ENCODE data around the gene SLC16A5. TPM values are rescaled to one million over a fixed set of nuclear protein-coding genes. Genes with fewer than 3 reads are reported as not detected.

The SLC16A5 gene
- total and polyA plus RNA-seq, 10 of the 15 experiments (the other 5 are each of a cell fraction or from before 2014, with no cell fraction given), result 0.03 to 3.1 (median 0.96) TPM

GRCh38 chr17:75109046-75109406 is 21.3 kb downstream of the SLC16A5 start:
- no peaks in the 10 kb centered on the region; a peak in 1 of 4 replicates for H3K27me3 ChIP-seq (replicated peaks in 1 of 2; ENCODE audit: control insufficient read depth in 2 of 2, insufficient read depth in 2 of 2, low read length in 1 of 2)
- no peak for FAIRE-seq
- in situ Hi-C loops (cut with MboI), result no loop called here

More at GRCh38 chr17:75109046-75109406, 21.3 kb downstream of the SLC16A5 start:
- no TSS peak for BruUV-seq (replicated peaks)
- peaks cover 10% of the 10 kb centered on the region for H3K79me2 ChIP-seq (ENCODE audit: control insufficient read depth, insufficient read depth, low read length)
- POLR2A ChIA-PET, result interaction anchor here (1.0 to 3.5 kb wide), 4 partner anchors 22 to 153 kb away, joined by 4 to 11 read pairs (median 7); partner anchors contain the start of genes GGA3, MRPL58, MRPS7 and NT5C
- H4K20me1 ChIP-seq (ENCODE audit: control insufficient read depth, insufficient read depth), result no peaks in the 10 kb centered on the region
- DNase-seq (ENCODE audit: low read depth, low spot score), result no peak
- 19% methylated on average over 22 of the region's 22 CpGs for WGBS (ENCODE audit: insufficient coverage, insufficient replicate concordance, low lambda C conversion rate, missing lambda C conversion rate)
- H2AFZ ChIP-seq (ENCODE audit: control insufficient read depth, low read depth, low read length), result peak overlapping the region; percentile 77
- RAD21 ChIA-PET (ENCODE audit: unreplicated experiment), result interaction anchor here (0.9 to 1.0 kb wide), 5 partner anchors 8 to 182 kb away, joined by 3 to 5 read pairs (median 3); no protein-coding TSS in a partner anchor
- H3K27ac ChIP-seq (ENCODE audit: control insufficient read depth, insufficient read depth), result peak overlapping the region; percentile 37; the same call in 1 of the 2 replicates
- SMC1A ChIA-PET (ENCODE audit: uncharacterized antibody, unreplicated experiment), result interaction anchor here (1.1 kb wide), 1 partner anchor 75 kb away, joined by 3 read pairs; no protein-coding TSS in a partner anchor
- intact Hi-C loops (cut with micrococcal nuclease; ENCODE audit: unreplicated experiment), result no loop called here
- peak overlapping the region; percentile 97 for H3K4me3 ChIP-seq
- CTCF ChIA-PET, result interaction anchor here (0.6 to 9.3 kb wide), 4 partner anchors 22 to 148 kb away, joined by 3 to 293 read pairs (median 12); partner anchors contain the start of genes MRPL58 and NUP85
- H3K36me3 ChIP-seq (ENCODE audit: control insufficient read depth in 2 of 2, insufficient read depth in 2 of 2, low read length in 1 of 2), result peaks cover 0 to 3% of the 10 kb centered on the region in 2 experiments; a peak in 1 of 4 replicates
- H3K4me2 ChIP-seq (ENCODE audit: control insufficient read depth, insufficient read depth), result peak overlapping the region; percentile 97
- ATAC-seq, result 0 out of 3 replicates have a peak, but pooled peaks have one; percentile 3
- TF ChIP-seq USF1 (IDR thresholded peaks at IDR 0.05; ENCODE audit: borderline replicate concordance, extremely low read length, insufficient read depth, low read depth, low read length) (no peak), MTA2 (IDR thresholded peaks at IDR 0.05; ENCODE audit: low read depth) (no peak), HDGF (IDR thresholded peaks at IDR 0.05) (no peak), ZNF384 (IDR thresholded peaks at IDR 0.05; ENCODE audit: borderline replicate concordance, low read depth, low read length) (no peak), RUNX3 (IDR thresholded peaks at IDR 0.05; ENCODE audit: low read length) (0 out of 2 replicates have a peak, but pooled peaks have one; percentile 1)
- peaks cover 19% of the 10 kb centered on the region for H3K4me1 ChIP-seq (ENCODE audit: control insufficient read depth, insufficient read depth, low read length)
- peak overlapping the region; percentile 71 for H3K9ac ChIP-seq (ENCODE audit: control insufficient read depth, insufficient read depth, low read length)
- H3K9me3 ChIP-seq (replicated peaks; ENCODE audit: control insufficient read depth, insufficient read depth, low read length), result no peaks in the 10 kb centered on the region
